GM12872 (cell line): ENCODE measurements around the gene MGAT5B.

Source experiments
- CTCF ChIP-seq: IDR thresholded peaks from 3 replicates; pipeline ENCODE4 v1.5.1; 2011; ENCODE audit warnings: low read depth, mild to moderate bottlenecking, low read length, moderate library complexity; ENCODE audit not compliant: insufficient read depth

MGAT5B gene

GRCh38 chr17:76955191-76955590 lies 87.0 kb downstream of the MGAT5B start:
- no peak for TF ChIP-seq CTCF

GRCh38 chr17:76956846-76957540 lies 88.8 kb downstream of the MGAT5B start:
- no peak for TF ChIP-seq CTCF

GRCh38 chr17:76957678-76958464 lies 89.7 kb downstream of the MGAT5B start:
- TF ChIP-seq CTCF = no peak

- TF ChIP-seq CTCF = no peak
Observed at GRCh38 chr17:76958974-76959373, 90.8 kb downstream of the MGAT5B start.

GRCh38 chr17:76961869-76962268 lies 93.7 kb downstream of the MGAT5B start:
- TF ChIP-seq CTCF = no peak

GRCh38 chr17:76962858-76963257 lies 94.7 kb downstream of the MGAT5B start:
- TF ChIP-seq CTCF = no peak

GRCh38 chr17:76966016-76966415 lies 97.8 kb downstream of the MGAT5B start:
- TF ChIP-seq CTCF = no peak
